ENCODE data around the gene DOCK6.

DNA sequence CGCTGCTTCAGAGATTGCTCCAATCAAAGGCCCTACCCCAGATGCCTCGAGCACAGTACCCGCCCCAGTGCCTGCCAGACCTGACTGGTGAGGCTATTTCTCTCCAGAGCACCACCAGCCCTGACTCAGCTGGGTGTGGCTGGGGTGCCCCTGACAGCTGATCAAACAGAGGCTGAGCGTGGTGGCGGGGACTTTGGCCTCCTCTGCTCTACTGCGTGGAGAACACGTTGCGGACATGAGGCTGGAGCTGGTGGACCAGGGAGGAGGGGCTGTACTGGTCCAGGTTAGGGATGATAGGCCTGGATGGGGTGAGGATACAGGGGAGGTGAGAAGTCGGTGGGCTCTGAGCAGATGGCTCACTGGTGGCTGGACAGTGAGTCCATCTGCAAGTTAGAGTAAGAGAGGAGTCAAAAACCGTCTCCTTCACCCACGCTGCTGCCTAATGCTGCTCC lies 3.5 kb upstream of the DOCK6 start:
- TF ChIP-seq, protein P1, sequence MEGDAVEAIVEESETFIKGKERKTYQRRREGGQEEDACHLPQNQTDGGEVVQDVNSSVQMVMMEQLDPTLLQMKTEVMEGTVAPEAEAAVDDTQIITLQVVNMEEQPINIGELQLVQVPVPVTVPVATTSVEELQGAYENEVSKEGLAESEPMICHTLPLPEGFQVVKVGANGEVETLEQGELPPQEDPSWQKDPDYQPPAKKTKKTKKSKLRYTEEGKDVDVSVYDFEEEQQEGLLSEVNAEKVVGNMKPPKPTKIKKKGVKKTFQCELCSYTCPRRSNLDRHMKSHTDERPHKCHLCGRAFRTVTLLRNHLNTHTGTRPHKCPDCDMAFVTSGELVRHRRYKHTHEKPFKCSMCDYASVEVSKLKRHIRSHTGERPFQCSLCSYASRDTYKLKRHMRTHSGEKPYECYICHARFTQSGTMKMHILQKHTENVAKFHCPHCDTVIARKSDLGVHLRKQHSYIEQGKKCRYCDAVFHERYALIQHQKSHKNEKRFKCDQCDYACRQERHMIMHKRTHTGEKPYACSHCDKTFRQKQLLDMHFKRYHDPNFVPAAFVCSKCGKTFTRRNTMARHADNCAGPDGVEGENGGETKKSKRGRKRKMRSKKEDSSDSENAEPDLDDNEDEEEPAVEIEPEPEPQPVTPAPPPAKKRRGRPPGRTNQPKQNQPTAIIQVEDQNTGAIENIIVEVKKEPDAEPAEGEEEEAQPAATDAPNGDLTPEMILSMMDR (IDR thresholded peaks at IDR 0.05; ENCODE audit: poor library complexity), result no peak
- TF ChIP-seq EZH2 (IDR thresholded peaks at IDR 0.05; ENCODE audit: borderline replicate concordance), result no peak

All from hepatocyte (in vitro differentiated cells).